GM12873 (cell line): Measurements from ENCODE around the gene DCT.

ENCODE experiments used
- CTCF ChIP-seq: IDR thresholded peaks from 2 replicates; pipeline ENCODE4 v1.5.1; 2012; ENCODE audit warnings: low read depth, mild to moderate bottlenecking, moderate library complexity, low read length, control low read depth; ENCODE audit not compliant: insufficient read depth; ENCODE audit errors: missing control alignments

Gene DCT

GRCh38 chr13:94431574-94431973, 47.9 kb downstream of the DCT start:
- TF ChIP-seq CTCF, result no peak

- no peak for TF ChIP-seq CTCF
These were observed 52.0 kb downstream of the DCT start for GRCh38 chr13:94427313-94427953.

DNA sequence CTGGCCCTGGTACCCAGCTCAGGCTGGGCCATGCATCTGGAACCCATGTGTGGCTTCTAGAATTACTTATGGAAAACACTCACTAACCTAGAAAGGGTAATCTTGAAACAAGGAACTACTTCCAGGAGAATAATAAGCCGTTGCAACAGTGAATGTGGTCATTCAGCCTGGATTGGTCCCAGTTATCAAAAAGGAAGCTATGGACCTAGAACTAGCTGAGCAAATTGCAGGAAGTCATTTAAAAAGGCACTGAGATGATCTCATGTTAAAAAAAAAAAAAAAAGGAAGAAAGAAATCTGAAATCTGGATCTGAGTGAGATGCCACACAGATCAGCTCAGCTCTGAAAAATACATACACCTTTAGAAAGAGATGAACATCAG, 59.6 kb downstream of the DCT start:
- no peak for TF ChIP-seq CTCF

- no peak for TF ChIP-seq CTCF
These were observed 60.1 kb downstream of the DCT start for GRCh38 chr13:94419304-94419924.

DNA sequence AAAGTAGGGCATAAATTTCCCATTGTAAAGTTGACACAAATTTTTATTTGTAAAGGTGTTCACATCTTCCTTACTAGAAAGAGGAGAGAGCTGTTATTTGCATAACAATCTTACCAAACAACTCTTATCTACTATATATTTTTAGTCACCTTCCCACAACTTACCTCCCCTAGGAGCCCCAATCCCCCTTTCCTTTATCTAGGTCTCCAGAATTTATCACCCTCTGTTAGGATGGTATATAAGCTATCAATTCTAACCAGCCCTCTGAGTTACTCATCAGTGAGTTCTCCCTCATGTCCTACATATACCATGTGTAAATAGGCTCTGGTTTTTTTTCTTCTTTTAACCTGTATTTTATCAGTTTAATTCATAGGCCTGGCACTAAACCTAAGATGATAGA, 62.2 kb downstream of the DCT start:
- TF ChIP-seq CTCF, result no peak

DNA sequence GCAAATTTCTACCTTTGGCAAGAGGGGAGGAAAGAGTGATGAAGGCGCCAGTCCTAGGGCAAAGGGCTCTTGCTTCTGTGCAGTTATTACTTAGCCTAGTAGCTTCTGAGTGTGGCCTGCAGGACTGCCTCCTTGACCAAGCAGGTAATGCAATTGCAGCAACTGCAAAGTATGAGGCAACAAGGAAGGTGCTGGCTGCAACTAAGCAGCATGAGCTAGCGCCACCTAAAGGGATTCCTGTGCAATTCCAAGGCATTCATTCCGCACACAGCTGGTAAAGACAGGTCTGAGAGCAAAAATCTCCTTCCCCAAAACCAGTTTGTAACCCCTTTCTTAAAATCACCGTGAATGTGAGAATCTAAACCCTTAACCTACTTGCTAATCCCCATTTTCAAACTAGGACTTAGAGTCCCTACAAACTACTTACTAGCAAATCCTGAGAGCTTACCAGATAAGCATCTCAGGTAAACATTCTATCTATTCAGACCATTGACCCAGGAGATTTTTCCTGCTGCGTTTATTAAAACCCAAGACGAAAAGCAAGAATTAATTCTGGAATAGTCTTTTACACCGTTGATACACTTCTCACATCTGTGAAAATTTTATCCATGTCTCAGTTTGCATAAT, 62.9 kb downstream of the DCT start:
- TF ChIP-seq CTCF, result peak; percentile 57

GRCh38 chr13:94415500-94416237, 63.8 kb downstream of the DCT start:
- no peak for TF ChIP-seq CTCF
